GM20000 (cell line): ENCODE results near the gene IL17D.

Experiments used
- DNase-seq: peaks from one replicate; pipeline ENCODE4 v3.0.0; 2012; ENCODE audit warnings: low spot score
- TF ChIP-seq, protein P1 (sequence below): IDR thresholded peaks from 2 replicates; pipeline ENCODE4 v1.5.1; 2012; ENCODE audit warnings: mild to moderate bottlenecking, control low read depth; ENCODE audit errors: extremely low read depth, missing control alignments

The IL17D gene

GRCh38 chr13:20682061-20682460 is 21.4 kb upstream of the IL17D start:
- TF ChIP-seq, protein P1, sequence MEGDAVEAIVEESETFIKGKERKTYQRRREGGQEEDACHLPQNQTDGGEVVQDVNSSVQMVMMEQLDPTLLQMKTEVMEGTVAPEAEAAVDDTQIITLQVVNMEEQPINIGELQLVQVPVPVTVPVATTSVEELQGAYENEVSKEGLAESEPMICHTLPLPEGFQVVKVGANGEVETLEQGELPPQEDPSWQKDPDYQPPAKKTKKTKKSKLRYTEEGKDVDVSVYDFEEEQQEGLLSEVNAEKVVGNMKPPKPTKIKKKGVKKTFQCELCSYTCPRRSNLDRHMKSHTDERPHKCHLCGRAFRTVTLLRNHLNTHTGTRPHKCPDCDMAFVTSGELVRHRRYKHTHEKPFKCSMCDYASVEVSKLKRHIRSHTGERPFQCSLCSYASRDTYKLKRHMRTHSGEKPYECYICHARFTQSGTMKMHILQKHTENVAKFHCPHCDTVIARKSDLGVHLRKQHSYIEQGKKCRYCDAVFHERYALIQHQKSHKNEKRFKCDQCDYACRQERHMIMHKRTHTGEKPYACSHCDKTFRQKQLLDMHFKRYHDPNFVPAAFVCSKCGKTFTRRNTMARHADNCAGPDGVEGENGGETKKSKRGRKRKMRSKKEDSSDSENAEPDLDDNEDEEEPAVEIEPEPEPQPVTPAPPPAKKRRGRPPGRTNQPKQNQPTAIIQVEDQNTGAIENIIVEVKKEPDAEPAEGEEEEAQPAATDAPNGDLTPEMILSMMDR = no peak
- DNase-seq = no peak

DNA sequence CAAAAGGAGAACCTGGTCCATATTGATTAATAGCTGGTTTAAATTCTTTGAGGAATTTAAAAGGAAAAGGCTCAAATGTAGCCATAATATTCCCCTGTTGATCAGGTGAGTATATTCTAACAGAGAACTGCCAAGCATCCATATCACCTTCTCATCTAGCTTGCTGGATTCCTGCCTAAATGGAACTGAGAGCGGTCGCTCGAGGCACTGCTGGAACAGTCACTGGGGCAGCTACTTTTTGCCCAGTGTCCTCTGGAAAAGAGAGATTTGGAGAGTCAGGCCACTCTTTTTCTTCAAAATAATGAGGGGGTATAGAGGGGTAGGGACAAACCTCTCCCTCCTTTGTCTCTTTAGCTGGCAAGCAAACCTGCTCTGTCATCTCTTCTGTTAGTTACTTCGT is 19.5 kb upstream of the IL17D start:
- no peak for DNase-seq
- TF ChIP-seq, protein P1 = no peak

- DNase-seq = no peak
- TF ChIP-seq, protein P1 = no peak
These were observed 19.0 kb upstream of the IL17D start for GRCh38 chr13:20684546-20684945.

DNA sequence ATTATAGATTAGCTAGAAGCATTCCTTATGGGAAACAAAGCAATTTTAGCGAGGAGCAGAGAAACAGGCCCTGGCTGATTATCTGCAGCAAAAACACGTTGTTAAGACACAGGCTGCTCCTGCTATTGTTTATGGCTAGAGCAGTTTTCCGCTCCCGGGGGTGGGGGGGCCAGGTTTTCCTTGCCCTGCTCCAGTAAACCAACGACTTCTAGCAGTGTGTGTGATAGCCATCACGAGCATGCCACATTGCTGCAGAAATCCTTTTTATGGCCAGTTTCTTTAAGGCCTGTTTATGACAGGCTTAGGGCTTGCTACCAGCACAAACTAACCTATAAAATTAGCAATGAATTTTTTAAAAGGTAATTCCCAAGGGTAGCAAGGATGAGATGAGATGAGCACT is 18.4 kb upstream of the IL17D start:
- DNase-seq = no peak
- TF ChIP-seq, protein P1 = no peak

DNA sequence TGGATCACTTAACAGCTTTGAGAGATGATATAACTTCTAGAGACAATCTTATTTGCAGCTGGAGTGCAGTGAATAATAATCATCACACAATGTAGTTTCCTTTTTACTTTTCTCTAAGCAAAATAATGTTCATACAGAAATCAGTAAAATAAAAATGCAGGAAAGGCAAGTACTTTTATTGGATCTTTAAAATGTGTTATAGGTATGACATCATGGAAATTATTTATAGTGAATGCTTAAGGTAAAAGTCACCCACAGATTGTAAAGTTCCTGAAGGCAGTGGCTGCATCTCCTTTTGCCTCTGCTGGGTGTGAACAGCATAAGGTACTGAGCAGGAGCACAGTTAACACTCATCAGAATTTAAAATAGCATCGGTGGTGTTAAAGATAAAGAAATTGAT is 17.3 kb upstream of the IL17D start:
- no peak for DNase-seq

GRCh38 chr13:20686863-20687579 is 16.5 kb upstream of the IL17D start:
- DNase-seq = no peak
- TF ChIP-seq, protein P1 = no peak

More for the DNA sequence above, 17.3 kb upstream of the IL17D start:
- TF ChIP-seq, protein P1 = no peak

- TF ChIP-seq, protein P1 = no peak
- no peak for DNase-seq
These were observed 14.2 kb upstream of the IL17D start for GRCh38 chr13:20689291-20689690.
